ENCODE data around the gene ARMH2. TPM values are rescaled to one million over a fixed set of nuclear protein-coding genes. Genes with fewer than 3 reads are reported as not detected.

The ARMH2 gene
- total RNA-seq, 1 donor from 2014 or later, result not detected

Other genes with a start within 250 kb of the ARMH2 start
- gene KIAA0319, start 152.7 kb downstream of the ARMH2 start, total RNA-seq, result 0.40 TPM
- gene TDP2, start 132.0 kb downstream of the ARMH2 start, total RNA-seq, result 34.9 TPM
- 17.3 TPM for gene ACOT13, start 131.8 kb downstream of the ARMH2 start, total RNA-seq
- gene C6orf62, start 79.8 kb downstream of the ARMH2 start, total RNA-seq, result 89.3 TPM
- 10.9 TPM for gene GMNN, start 24.0 kb downstream of the ARMH2 start, total RNA-seq
- gene RIPOR2, start 137.0 kb upstream of the ARMH2 start, total RNA-seq, result 17.0 TPM

All from sciatic nerve (tissue), 1 donor.